OCI-LY3 (cell line): Measurements from ENCODE around the gene SCYL3.

Experiments
- H2AFZ ChIP-seq: fragments of 200-600, 300-600 bp; shearing (Covaris generic); 2 replicates; pipeline ENCODE4 v1.6.0; 2014; ENCODE audit warnings: antibody characterized with exemption, low read depth, low read length
- H3K27ac ChIP-seq: fragments of 200-600, 300-600 bp; sonication (generic); 2 replicates; pipeline ENCODE4 v1.5.1; 2014; ENCODE audit warnings: mild to moderate bottlenecking, low read length, moderate library complexity, mixed read lengths
- H3K27me3 ChIP-seq: fragments of 200-600, 300-600 bp; sonication (generic); 2 replicates; pipeline ENCODE4 v1.6.1; 2014; ENCODE audit warnings: low read depth, low read length, mixed read lengths
- H3K36me3 ChIP-seq: fragments of 200-600, 300-600 bp; sonication (generic); replicated peaks from 2 replicates; pipeline ENCODE3; 2014; ENCODE audit warnings: low read depth, low read length, mixed read lengths
- H3K4me1 ChIP-seq: fragments of 300-600, 200-600 bp; sonication (generic); 2 replicates; pipeline ENCODE4 v1.6.1; 2014; ENCODE audit warnings: low read length, mixed read lengths
- H3K4me2 ChIP-seq: fragments of 200-600, 300-600 bp; sonication (generic); 2 replicates; pipeline ENCODE4 v1.6.1; 2014; ENCODE audit warnings: low read length, mixed read lengths
- H3K4me3 ChIP-seq: fragments of 300-600, 200-600 bp; sonication (generic); 2 replicates; pipeline ENCODE4 v1.5.1; 2014; ENCODE audit warnings: antibody characterized with exemption, mild to moderate bottlenecking, low read length, moderate library complexity
- H3K79me2 ChIP-seq: fragments of 300-600, 200-600 bp; shearing (Covaris generic); 2 replicates; pipeline ENCODE4 v1.6.1; 2014; ENCODE audit warnings: mild to moderate bottlenecking, low read length, mixed read lengths
- H3K9ac ChIP-seq: fragments of 300-600, 200-600 bp; shearing (Covaris generic); 2 replicates; pipeline ENCODE4 v1.6.0; 2014; ENCODE audit warnings: mild to moderate bottlenecking, low read length, moderate library complexity
- H3K9me3 ChIP-seq: fragments of 200-600, 300-600 bp; shearing (Covaris generic); 2 replicates; pipeline ENCODE4 v1.6.1; 2014; ENCODE audit warnings: low read length, mixed read lengths; ENCODE audit not compliant: insufficient read depth
- H4K20me1 ChIP-seq: fragments of 200-600, 300-600 bp; sonication (generic); 2 replicates; pipeline ENCODE4 v1.6.1; 2016; ENCODE audit warnings: low read length, mixed read lengths; ENCODE audit not compliant: insufficient read depth
- EZH2phosphoT487 ChIP-seq: fragments of 200-600 bp; shearing (Covaris generic); IDR thresholded peaks from 2 replicates; pipeline ENCODE4 v1.6.1; 2018; ENCODE audit warnings: antibody characterized with exemption, mixed run types, low read depth
- TF ChIP-seq, protein P1 (sequence below): fragments of 200-600, 300-600 bp; sonication (generic); IDR thresholded peaks from 2 replicates; pipeline ENCODE4 v1.5.1; 2014; ENCODE audit warnings: antibody characterized with exemption, low read length, low read depth

The SCYL3 gene

GRCh38 chr1:169889871-169890270, 3.8 kb downstream of the SCYL3 start:
- TF ChIP-seq EZH2phosphoT487 = no peak
- TF ChIP-seq, protein P1, sequence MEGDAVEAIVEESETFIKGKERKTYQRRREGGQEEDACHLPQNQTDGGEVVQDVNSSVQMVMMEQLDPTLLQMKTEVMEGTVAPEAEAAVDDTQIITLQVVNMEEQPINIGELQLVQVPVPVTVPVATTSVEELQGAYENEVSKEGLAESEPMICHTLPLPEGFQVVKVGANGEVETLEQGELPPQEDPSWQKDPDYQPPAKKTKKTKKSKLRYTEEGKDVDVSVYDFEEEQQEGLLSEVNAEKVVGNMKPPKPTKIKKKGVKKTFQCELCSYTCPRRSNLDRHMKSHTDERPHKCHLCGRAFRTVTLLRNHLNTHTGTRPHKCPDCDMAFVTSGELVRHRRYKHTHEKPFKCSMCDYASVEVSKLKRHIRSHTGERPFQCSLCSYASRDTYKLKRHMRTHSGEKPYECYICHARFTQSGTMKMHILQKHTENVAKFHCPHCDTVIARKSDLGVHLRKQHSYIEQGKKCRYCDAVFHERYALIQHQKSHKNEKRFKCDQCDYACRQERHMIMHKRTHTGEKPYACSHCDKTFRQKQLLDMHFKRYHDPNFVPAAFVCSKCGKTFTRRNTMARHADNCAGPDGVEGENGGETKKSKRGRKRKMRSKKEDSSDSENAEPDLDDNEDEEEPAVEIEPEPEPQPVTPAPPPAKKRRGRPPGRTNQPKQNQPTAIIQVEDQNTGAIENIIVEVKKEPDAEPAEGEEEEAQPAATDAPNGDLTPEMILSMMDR = no peak
- H4K20me1 ChIP-seq = peaks cover 8% of the 10 kb centered on the region; the same call in 1 of the 2 replicates
- peaks cover 47% of the 10 kb centered on the region for H3K79me2 ChIP-seq
- no peaks in the 10 kb centered on the region for H3K9me3 ChIP-seq
- H3K4me1 ChIP-seq = peaks cover 26% of the 10 kb centered on the region
- H2AFZ ChIP-seq = no peak overlapping the region
- H3K36me3 ChIP-seq = peaks cover 26% of the 10 kb centered on the region
- H3K9ac ChIP-seq = no peak overlapping the region
- H3K27me3 ChIP-seq = no peaks in the 10 kb centered on the region
- H3K4me2 ChIP-seq = no peak overlapping the region
- H3K4me3 ChIP-seq = no peak overlapping the region
- no peak overlapping the region for H3K27ac ChIP-seq

- Histone ChIP-seq H3K4me3 (no peak overlapping the region), H2AFZ (no peak overlapping the region), H3K27me3 (no peaks in the 10 kb centered on the region), H3K36me3 (peaks cover 33% of the 10 kb centered on the region), H3K27ac (no peak overlapping the region), H3K4me2 (no peak overlapping the region), H3K79me2 (peaks cover 32% of the 10 kb centered on the region), H4K20me1 (peaks cover 8% of the 10 kb centered on the region; the same call in 1 of the 2 replicates), H3K9ac (no peak overlapping the region), H3K4me1 (peaks cover 15% of the 10 kb centered on the region), H3K9me3 (no peaks in the 10 kb centered on the region)
- TF ChIP-seq, protein P1 = no peak
- no peak for TF ChIP-seq EZH2phosphoT487
These were observed 6.8 kb downstream of the SCYL3 start for GRCh38 chr1:169886931-169887330.

DNA sequence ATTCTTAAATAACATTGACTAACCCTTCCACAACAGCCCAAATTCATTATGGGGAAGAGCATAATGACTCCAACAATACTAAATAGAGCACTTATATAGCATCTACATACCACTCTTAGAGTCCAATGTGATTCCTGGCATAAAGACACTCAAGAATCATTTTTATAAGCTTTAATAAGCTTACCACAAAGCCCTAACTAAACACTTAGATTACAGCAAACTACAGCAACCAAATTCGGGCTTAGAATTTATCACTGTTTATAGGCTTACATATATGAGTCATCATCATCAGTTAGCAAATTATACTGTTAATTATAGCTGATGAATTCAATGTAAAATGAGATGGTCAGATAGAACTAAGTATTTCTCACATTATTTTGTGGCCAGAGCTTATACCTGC, 7.3 kb downstream of the SCYL3 start:
- H3K9me3 ChIP-seq = no peaks in the 10 kb centered on the region
- peaks cover 27% of the 10 kb centered on the region for H3K79me2 ChIP-seq
- peaks cover 8% of the 10 kb centered on the region; the same call in 1 of the 2 replicates for H4K20me1 ChIP-seq
- TF ChIP-seq, protein P1 = no peak
- TF ChIP-seq EZH2phosphoT487 = no peak
- H3K4me2 ChIP-seq = no peak overlapping the region
- peaks cover 10% of the 10 kb centered on the region for H3K4me1 ChIP-seq
- no peak overlapping the region for H2AFZ ChIP-seq
- H3K36me3 ChIP-seq = peaks cover 36% of the 10 kb centered on the region
- H3K9ac ChIP-seq = no peak overlapping the region
- no peak overlapping the region for H3K27ac ChIP-seq
- no peak overlapping the region for H3K4me3 ChIP-seq
- no peaks in the 10 kb centered on the region for H3K27me3 ChIP-seq

- no peaks in the 10 kb centered on the region for H3K4me1 ChIP-seq
- TF ChIP-seq, protein P1 = no peak
- no peak for TF ChIP-seq EZH2phosphoT487
- no peak overlapping the region for H3K27ac ChIP-seq
- no peaks in the 10 kb centered on the region for H3K9me3 ChIP-seq
- H2AFZ ChIP-seq = no peak overlapping the region
- H4K20me1 ChIP-seq = 0 out of 2 replicates have a peak, but pooled peaks cover 4% of the 10 kb centered on the region
- peaks cover 36% of the 10 kb centered on the region for H3K36me3 ChIP-seq
- no peaks in the 10 kb centered on the region for H3K27me3 ChIP-seq
- H3K9ac ChIP-seq = no peak overlapping the region
- no peak overlapping the region for H3K4me3 ChIP-seq
- no peak overlapping the region for H3K4me2 ChIP-seq
- H3K79me2 ChIP-seq = peaks cover 15% of the 10 kb centered on the region
These were observed 8.5 kb downstream of the SCYL3 start for GRCh38 chr1:169885207-169885606.
